ENCODE data around the gene NSDHL.

NSDHL gene

DNA sequence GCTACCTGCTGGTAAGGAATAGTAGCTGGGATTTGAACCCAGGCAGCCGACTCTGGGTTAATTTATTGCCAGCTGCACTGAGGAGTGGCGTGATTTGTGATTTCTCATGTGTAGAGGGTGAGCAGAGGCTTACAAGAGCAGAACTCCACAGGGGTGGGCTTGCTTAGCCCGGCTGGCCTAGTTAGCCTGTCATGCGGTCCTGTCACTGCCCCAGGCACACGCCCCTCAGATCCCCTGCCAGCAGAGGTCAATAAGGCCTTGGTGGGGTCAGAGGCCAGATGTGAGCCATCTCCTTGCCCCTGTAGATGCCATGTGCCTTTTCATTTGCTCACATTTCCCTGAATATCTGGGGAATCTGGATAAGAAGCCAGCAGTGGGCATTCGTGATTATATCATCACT lies 13.4 kb downstream of the NSDHL start:
- ATAC-seq: no peak
- TF ChIP-seq CSDC2 (CRISPR knock-in tag; IDR thresholded peaks at IDR 0.05) (no peak), GLIS3 (CRISPR knock-in tag; IDR thresholded peaks at IDR 0.05) (no peak), ZNF8 (CRISPR knock-in tag; IDR thresholded peaks at IDR 0.05) (no peak)

DNA sequence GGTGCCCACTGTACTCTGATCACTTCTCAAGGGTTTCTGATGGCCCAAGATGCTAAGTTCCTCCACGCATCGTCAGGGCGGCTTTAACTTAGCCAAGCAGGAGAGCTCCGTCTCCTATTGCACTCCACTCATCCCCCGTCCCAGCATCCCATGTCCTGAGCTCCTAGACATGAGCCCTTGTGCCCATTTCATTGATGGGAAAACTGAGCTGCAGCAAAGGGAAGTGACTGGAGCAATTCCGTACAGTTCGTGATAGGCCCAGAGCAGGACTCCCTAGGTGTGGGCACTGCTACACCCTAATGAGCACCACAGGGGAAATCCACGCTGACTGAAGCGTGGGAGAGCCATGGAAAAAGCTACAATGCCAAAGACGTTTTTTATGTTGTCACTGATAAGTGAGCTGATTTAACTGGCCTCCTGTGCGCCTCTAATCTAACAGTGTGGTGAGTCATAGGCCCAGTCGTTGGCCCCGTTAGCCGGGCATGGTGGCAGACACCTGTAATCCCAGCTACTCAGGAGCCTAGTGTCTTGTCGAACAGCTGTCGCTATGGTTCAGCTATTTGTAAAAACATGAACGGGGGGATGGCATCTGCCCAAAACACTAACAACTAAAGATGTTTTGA lies 14.9 kb downstream of the NSDHL start:
- ATAC-seq: no peak
- no peak for TF ChIP-seq RARB (CRISPR knock-in tag; IDR thresholded peaks at IDR 0.05)
- no peak for TF ChIP-seq TCF4 (CRISPR knock-in tag; IDR thresholded peaks at IDR 0.05; ENCODE audit: borderline replicate concordance)
- TF ChIP-seq ZC3H10 (CRISPR knock-in tag; IDR thresholded peaks at IDR 0.05): no peak
- TF ChIP-seq ZFP3 (CRISPR knock-in tag; IDR thresholded peaks at IDR 0.05): no peak
- no peak for TF ChIP-seq TOX (CRISPR knock-in tag; IDR thresholded peaks at IDR 0.05; ENCODE audit: borderline replicate concordance)
- TF ChIP-seq ISL1 (CRISPR knock-in tag; IDR thresholded peaks at IDR 0.05): no peak
- TF ChIP-seq, protein P1, sequence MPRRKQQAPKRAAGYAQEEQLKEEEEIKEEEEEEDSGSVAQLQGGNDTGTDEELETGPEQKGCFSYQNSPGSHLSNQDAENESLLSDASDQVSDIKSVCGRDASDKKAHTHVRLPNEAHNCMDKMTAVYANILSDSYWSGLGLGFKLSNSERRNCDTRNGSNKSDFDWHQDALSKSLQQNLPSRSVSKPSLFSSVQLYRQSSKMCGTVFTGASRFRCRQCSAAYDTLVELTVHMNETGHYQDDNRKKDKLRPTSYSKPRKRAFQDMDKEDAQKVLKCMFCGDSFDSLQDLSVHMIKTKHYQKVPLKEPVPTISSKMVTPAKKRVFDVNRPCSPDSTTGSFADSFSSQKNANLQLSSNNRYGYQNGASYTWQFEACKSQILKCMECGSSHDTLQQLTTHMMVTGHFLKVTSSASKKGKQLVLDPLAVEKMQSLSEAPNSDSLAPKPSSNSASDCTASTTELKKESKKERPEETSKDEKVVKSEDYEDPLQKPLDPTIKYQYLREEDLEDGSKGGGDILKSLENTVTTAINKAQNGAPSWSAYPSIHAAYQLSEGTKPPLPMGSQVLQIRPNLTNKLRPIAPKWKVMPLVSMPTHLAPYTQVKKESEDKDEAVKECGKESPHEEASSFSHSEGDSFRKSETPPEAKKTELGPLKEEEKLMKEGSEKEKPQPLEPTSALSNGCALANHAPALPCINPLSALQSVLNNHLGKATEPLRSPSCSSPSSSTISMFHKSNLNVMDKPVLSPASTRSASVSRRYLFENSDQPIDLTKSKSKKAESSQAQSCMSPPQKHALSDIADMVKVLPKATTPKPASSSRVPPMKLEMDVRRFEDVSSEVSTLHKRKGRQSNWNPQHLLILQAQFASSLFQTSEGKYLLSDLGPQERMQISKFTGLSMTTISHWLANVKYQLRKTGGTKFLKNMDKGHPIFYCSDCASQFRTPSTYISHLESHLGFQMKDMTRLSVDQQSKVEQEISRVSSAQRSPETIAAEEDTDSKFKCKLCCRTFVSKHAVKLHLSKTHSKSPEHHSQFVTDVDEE (CRISPR knock-in tag; IDR thresholded peaks at IDR 0.05): no peak
- no peak for TF ChIP-seq ZNF565 (CRISPR knock-in tag; conservative IDR thresholded peaks at IDR 0.05; ENCODE audit: low read depth)
- TF ChIP-seq, protein P2, sequence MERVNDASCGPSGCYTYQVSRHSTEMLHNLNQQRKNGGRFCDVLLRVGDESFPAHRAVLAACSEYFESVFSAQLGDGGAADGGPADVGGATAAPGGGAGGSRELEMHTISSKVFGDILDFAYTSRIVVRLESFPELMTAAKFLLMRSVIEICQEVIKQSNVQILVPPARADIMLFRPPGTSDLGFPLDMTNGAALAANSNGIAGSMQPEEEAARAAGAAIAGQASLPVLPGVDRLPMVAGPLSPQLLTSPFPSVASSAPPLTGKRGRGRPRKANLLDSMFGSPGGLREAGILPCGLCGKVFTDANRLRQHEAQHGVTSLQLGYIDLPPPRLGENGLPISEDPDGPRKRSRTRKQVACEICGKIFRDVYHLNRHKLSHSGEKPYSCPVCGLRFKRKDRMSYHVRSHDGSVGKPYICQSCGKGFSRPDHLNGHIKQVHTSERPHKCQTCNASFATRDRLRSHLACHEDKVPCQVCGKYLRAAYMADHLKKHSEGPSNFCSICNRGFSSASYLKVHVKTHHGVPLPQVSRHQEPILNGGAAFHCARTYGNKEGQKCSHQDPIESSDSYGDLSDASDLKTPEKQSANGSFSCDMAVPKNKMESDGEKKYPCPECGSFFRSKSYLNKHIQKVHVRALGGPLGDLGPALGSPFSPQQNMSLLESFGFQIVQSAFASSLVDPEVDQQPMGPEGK (CRISPR knock-in tag; IDR thresholded peaks at IDR 0.05; ENCODE audit: borderline replicate concordance): no peak
- no peak for TF ChIP-seq ARNTL (CRISPR knock-in tag; IDR thresholded peaks at IDR 0.05; ENCODE audit: borderline replicate concordance, low read depth)
- TF ChIP-seq, protein P3, sequence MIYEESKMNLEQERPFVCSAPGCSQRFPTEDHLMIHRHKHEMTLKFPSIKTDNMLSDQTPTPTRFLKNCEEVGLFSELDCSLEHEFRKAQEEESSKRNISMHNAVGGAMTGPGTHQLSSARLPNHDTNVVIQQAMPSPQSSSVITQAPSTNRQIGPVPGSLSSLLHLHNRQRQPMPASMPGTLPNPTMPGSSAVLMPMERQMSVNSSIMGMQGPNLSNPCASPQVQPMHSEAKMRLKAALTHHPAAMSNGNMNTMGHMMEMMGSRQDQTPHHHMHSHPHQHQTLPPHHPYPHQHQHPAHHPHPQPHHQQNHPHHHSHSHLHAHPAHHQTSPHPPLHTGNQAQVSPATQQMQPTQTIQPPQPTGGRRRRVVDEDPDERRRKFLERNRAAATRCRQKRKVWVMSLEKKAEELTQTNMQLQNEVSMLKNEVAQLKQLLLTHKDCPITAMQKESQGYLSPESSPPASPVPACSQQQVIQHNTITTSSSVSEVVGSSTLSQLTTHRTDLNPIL (CRISPR knock-in tag; IDR thresholded peaks at IDR 0.05; ENCODE audit: low read depth): no peak
- TF ChIP-seq, protein P4, sequence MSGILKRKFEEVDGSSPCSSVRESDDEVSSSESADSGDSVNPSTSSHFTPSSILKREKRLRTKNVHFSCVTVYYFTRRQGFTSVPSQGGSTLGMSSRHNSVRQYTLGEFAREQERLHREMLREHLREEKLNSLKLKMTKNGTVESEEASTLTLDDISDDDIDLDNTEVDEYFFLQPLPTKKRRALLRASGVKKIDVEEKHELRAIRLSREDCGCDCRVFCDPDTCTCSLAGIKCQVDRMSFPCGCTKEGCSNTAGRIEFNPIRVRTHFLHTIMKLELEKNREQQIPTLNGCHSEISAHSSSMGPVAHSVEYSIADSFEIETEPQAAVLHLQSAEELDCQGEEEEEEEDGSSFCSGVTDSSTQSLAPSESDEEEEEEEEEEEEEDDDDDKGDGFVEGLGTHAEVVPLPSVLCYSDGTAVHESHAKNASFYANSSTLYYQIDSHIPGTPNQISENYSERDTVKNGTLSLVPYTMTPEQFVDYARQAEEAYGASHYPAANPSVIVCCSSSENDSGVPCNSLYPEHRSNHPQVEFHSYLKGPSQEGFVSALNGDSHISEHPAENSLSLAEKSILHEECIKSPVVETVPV (CRISPR knock-in tag; IDR thresholded peaks at IDR 0.05): no peak
- TF ChIP-seq ZNF8 (CRISPR knock-in tag; IDR thresholded peaks at IDR 0.05): no peak
- TF ChIP-seq PPARA (CRISPR knock-in tag; IDR thresholded peaks at IDR 0.05; ENCODE audit: borderline replicate concordance): no peak
- no peak for TF ChIP-seq ZNF70 (CRISPR knock-in tag; IDR thresholded peaks at IDR 0.05)
- TF ChIP-seq CSDC2 (CRISPR knock-in tag; IDR thresholded peaks at IDR 0.05): no peak
- no peak for TF ChIP-seq SNAI2 (CRISPR knock-in tag; IDR thresholded peaks at IDR 0.05)
- TF ChIP-seq, protein P5, sequence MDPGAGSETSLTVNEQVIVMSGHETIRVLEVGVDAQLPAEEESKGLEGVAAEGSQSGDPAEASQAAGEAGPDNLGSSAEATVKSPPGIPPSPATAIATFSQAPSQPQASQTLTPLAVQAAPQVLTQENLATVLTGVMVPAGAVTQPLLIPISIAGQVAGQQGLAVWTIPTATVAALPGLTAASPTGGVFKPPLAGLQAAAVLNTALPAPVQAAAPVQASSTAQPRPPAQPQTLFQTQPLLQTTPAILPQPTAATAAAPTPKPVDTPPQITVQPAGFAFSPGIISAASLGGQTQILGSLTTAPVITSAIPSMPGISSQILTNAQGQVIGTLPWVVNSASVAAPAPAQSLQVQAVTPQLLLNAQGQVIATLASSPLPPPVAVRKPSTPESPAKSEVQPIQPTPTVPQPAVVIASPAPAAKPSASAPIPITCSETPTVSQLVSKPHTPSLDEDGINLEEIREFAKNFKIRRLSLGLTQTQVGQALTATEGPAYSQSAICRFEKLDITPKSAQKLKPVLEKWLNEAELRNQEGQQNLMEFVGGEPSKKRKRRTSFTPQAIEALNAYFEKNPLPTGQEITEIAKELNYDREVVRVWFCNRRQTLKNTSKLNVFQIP (CRISPR knock-in tag; IDR thresholded peaks at IDR 0.05; ENCODE audit: borderline replicate concordance, low read depth): no peak

DNA sequence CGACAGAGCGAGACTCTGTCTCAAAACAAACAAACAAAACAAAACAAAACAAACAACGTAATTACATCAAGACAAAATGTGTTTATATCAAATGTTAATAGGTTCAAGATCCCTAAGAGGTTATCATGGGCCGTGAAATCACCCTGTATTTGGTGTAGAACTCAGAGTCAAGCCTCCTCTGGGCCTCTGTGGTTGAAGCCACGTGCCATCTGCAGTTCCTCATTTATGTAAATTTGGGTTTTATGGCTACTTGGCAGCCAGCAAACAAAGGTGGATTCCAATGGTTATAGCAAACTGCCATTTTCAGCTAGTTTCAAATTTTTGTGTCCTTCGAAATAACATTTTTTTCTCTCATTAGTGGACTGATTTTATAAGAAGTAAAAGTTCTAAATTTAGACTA lies 16.4 kb downstream of the NSDHL start:
- ATAC-seq: no peak
- TF ChIP-seq, protein P4 (CRISPR knock-in tag; IDR thresholded peaks at IDR 0.05): no peak
- TF ChIP-seq ZFP30 (CRISPR knock-in tag; IDR thresholded peaks at IDR 0.05) (no peak), TCF4 (CRISPR knock-in tag; IDR thresholded peaks at IDR 0.05; ENCODE audit: borderline replicate concordance) (no peak), ZNF565 (CRISPR knock-in tag; conservative IDR thresholded peaks at IDR 0.05; ENCODE audit: low read depth) (no peak)

Measured in SK-N-SH treated with all-trans-retinoic acid at 6 μM for 48 hours (cell line).